ENCODE results near the gene PPL.

GRCh38 chr16:4833584-4833983 lies 103.4 kb downstream of the PPL start:
- TF ChIP-seq CTCF (IDR thresholded peaks at IDR 0.05): no peak
- TF ChIP-seq POLR2A (IDR thresholded peaks at IDR 0.05): no peak

Data from tibial nerve (tissue), 3 donors.